GM12872 (cell line): ENCODE results near the gene TIMM13.

Source experiments
- CTCF ChIP-seq: IDR thresholded peaks from 3 replicates; pipeline ENCODE4 v1.5.1; 2011; ENCODE audit warnings: low read depth, mild to moderate bottlenecking, low read length, moderate library complexity; ENCODE audit not compliant: insufficient read depth

Gene TIMM13

GRCh38 chr19:2381148-2381820 lies 46.1 kb downstream of the TIMM13 start:
- no peak for TF ChIP-seq CTCF

GRCh38 chr19:2380567-2380966 lies 46.8 kb downstream of the TIMM13 start:
- TF ChIP-seq CTCF, result no peak

GRCh38 chr19:2376784-2377519 lies 50.4 kb downstream of the TIMM13 start:
- no peak for TF ChIP-seq CTCF
